Suprapubic skin (tissue), 4 donors: ENCODE measurements around the gene SEC14L2. TPM values are rescaled to one million over a fixed set of nuclear protein-coding genes. Genes with fewer than 3 reads are reported as not detected.

Experiments
- DNase-seq, 2 donors: peaks; one replicate each; pipeline ENCODE4 v3.0.0-alpha.2; 2019; ENCODE audit warnings: low spot score in 2 of 2
- H3K27ac ChIP-seq: fragments of 200-600 bp; sonication (generic); one replicate; pipeline ENCODE4 v1.5.1; 2019
- H3K27me3 ChIP-seq: fragments of 200-600 bp; sonication (generic); one replicate; pipeline ENCODE4 v1.5.1; 2019
- H3K36me3 ChIP-seq: fragments of 200-600 bp; sonication (generic); one replicate; pipeline ENCODE4 v1.5.1; 2019
- H3K4me1 ChIP-seq: fragments of 200-600 bp; sonication (generic); one replicate; pipeline ENCODE4 v1.5.1; 2019
- H3K4me3 ChIP-seq: fragments of 200-600 bp; sonication (generic); one replicate; pipeline ENCODE4 v1.5.1; 2019; ENCODE audit warnings: mild to moderate bottlenecking
- H3K9me3 ChIP-seq: fragments of 200-600 bp; sonication (generic); one replicate; pipeline ENCODE4 v1.5.1; 2019
- EP300 ChIP-seq: sonication (generic); formaldehyde crosslinking; IDR thresholded peaks from one replicate; pipeline ENCODE4 v1.6.1; 2017; ENCODE audit warnings: antibody characterized with exemption
- POLR2A ChIP-seq, 2 donors: fragments of 450-650 bp; IDR thresholded peaks; one replicate each; pipeline ENCODE4 v1.6.1; 2017; ENCODE audit warnings: antibody characterized with exemption in 2 of 2, mild to moderate bottlenecking in 2 of 2, moderate library complexity in 2 of 2
- POLR2AphosphoS5 ChIP-seq, 3 donors: sonication (generic); formaldehyde crosslinking; IDR thresholded peaks; one replicate each; pipeline ENCODE4 v1.6.1; 2017; ENCODE audit warnings: antibody characterized with exemption in 3 of 3
- WGBS: methylation state at CpG from one replicate; pipeline ENCODE4 v1.1.5; 2018; 5-methylcytosine and 5-hydroxymethylcytosine counted together
- total RNA-seq, 4 donors: library from RNA; depleted of rRNA; stranded (reverse); fragments of >200 nt; gene quantifications; one replicate each; pipeline ENCODE4 v1.1.0, GENCODE V29; 2016
- TF ChIP-seq, protein P1 (sequence below), 2 donors: fragments of 200-600 bp in 1 of 2; fragments of 450-650 bp in 1 of 2; sonication (generic) in 1 of 2; IDR thresholded peaks; one replicate each; pipeline ENCODE4 v1.5.1; 2016 to 2019; ENCODE audit warnings: antibody characterized with exemption in 2 of 2, mild to moderate bottlenecking in 1 of 2, moderate library complexity in 1 of 2

Gene SEC14L2
- total RNA-seq, 4 donors from 2014 or later: 8.9 to 19.9 (median 13.5) TPM

DNA sequence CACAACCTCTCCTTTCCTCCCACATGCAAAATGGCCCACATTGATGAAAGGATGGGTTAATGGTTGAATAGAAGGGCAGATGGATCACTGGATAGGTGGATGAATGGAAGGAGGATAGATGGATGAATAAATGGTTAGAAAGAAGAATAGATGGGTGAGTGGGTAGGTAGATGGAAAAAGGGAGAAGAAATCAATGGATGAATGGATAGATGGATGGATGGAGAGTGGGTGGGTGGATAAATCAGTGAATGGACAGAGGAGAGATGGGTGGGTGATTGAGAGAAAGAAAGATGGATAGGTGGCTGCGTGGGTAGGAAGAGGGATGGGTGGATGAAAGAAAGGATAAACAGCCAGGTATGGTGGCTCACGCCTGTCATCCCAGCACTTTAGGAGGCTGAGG is 73.8 kb downstream of the SEC14L2 start:
- no peak for DNase-seq
- Histone ChIP-seq H3K4me1 (no peaks in the 10 kb centered on the region), H3K27me3 (peaks cover 16% of the 10 kb centered on the region), H3K9me3 (no peaks in the 10 kb centered on the region), H3K4me3 (no peak overlapping the region), H3K27ac (no peak overlapping the region), H3K36me3 (no peaks in the 10 kb centered on the region)
- WGBS: 92% methylated on average over 2 of the region's 2 CpGs
- TF ChIP-seq POLR2AphosphoS5 (IDR thresholded peaks at IDR 0.05): no peak
- no peak for TF ChIP-seq EP300
- TF ChIP-seq POLR2A (IDR thresholded peaks at IDR 0.05): no peak
- TF ChIP-seq, protein P1, sequence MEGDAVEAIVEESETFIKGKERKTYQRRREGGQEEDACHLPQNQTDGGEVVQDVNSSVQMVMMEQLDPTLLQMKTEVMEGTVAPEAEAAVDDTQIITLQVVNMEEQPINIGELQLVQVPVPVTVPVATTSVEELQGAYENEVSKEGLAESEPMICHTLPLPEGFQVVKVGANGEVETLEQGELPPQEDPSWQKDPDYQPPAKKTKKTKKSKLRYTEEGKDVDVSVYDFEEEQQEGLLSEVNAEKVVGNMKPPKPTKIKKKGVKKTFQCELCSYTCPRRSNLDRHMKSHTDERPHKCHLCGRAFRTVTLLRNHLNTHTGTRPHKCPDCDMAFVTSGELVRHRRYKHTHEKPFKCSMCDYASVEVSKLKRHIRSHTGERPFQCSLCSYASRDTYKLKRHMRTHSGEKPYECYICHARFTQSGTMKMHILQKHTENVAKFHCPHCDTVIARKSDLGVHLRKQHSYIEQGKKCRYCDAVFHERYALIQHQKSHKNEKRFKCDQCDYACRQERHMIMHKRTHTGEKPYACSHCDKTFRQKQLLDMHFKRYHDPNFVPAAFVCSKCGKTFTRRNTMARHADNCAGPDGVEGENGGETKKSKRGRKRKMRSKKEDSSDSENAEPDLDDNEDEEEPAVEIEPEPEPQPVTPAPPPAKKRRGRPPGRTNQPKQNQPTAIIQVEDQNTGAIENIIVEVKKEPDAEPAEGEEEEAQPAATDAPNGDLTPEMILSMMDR (IDR thresholded peaks at IDR 0.05): no peak

DNA sequence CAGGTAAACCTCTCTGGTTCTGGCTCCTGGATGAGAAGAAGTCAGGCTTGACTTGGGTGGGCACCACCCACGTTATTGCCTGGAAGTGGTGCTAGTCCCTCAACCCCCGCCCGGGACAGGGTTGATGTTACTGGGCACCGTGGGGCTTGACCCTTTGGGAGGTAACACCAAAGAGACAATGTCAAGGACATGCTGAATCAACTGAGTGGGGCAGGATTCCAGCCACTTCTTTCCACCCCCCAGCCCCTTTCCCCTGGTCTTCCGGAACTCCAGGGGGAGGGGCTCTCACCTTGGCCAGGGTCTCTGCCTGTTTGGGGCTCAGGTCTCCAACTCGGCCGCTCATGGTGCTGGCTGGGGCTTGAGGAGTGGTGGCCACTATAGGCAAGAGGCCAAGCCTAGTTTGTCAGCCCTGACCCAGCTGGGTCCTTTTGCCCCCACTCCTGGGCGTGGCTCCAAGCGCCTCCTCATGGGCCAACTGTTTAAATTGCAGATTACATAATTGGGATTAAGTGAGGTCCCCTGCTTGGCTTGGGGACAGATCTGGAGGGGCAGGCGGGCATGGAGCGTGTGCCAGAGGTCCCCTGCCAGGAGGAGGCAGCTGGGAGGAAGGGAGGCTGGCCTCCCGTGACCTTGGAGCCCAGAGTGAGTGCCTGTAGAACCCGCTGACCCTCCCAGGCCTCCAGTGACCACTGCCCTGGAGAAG is 74.9 kb downstream of the SEC14L2 start, which contains the start of gene SEC14L3:
SEC14L3 (minus strand) TSS at position 402 of the 703 bp plus-strand sequence; CDS start at position 343, 59 bp downstream.
- Histone ChIP-seq H3K9me3 (no peaks in the 10 kb centered on the region), H3K36me3 (no peaks in the 10 kb centered on the region), H3K27me3 (peaks cover 16% of the 10 kb centered on the region), H3K4me3 (no peak within 1 kb of the TSS), H3K27ac (no peak within 1 kb of the TSS), H3K4me1 (no peaks in the 10 kb centered on the region)
- WGBS: 68% methylated on average over 13 of the region's 13 CpGs
- no peak for TF ChIP-seq EP300
- TF ChIP-seq, protein P1 (IDR thresholded peaks at IDR 0.05): no peak
- no peak for TF ChIP-seq POLR2AphosphoS5 (IDR thresholded peaks at IDR 0.05)
- TF ChIP-seq POLR2A (IDR thresholded peaks at IDR 0.05): no peak
- no peak for DNase-seq

DNA sequence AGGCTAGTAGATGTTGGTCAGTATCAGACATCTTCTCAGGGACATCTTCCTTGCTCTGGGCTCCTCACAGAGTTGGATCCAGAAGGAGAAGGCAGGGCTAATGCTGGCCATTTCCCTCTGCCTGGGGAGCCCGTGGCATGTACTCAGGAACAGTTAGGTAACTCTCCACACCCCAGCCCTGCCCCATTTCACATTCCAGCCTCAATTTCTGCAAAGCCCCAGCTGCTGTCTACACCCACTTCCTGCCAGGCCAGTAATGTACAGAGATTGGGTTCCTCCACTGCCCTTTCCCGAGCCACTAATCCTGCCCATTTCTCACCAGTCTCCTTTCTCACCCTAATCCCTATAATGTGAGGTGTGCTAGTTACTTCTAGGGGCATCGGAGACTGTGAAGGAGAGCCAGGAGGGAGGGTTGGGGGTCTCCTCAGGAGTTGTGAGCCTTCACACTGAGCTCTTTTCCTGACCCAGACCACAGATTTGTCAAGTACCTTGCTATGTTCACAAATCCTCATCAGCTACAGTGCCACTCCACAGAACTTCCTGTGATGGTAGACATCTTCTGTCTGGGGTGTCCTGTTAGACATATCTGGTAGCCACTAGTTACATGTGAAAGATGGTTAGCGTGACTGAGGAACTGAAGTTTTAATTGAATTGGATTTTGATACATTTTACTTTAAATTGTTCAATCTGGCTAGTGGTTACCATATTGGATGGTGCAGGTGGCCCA is 76.3 kb downstream of the SEC14L2 start:
- Histone ChIP-seq H3K9me3 (no peaks in the 10 kb centered on the region), H3K27me3 (peaks cover 16% of the 10 kb centered on the region), H3K4me1 (no peaks in the 10 kb centered on the region), H3K36me3 (no peaks in the 10 kb centered on the region), H3K4me3 (no peak overlapping the region), H3K27ac (no peak overlapping the region)
- 59% methylated on average over 4 of the region's 4 CpGs for WGBS
- TF ChIP-seq POLR2A (IDR thresholded peaks at IDR 0.05): no peak
- TF ChIP-seq EP300: no peak
- TF ChIP-seq, protein P1 (IDR thresholded peaks at IDR 0.05): no peak
- TF ChIP-seq POLR2AphosphoS5 (IDR thresholded peaks at IDR 0.05): no peak
- no peak for DNase-seq

DNA sequence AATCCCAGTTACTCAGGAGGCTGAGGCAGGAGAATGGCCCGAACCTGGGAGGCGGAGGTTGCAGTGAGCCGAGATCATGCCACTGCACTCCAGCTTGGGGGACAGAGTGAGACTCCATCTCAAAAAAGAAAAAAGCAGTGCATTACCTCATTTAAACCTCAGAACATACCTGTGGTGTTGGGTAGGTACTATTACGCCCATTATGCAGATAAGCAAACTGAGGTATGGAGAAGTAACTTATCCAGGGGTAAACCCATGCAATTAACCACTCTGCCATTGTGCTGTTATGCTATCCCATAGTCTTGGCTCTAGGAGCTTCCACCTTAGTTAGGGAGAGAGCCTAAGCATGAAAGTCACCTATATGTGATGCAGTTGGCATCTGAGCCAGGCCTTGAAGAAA is 77.3 kb downstream of the SEC14L2 start:
- no peaks in the 10 kb centered on the region for H3K36me3 ChIP-seq
- no peak for DNase-seq
- 94% methylated on average over 4 of the region's 4 CpGs for WGBS
- H3K9me3 ChIP-seq: no peaks in the 10 kb centered on the region
- no peaks in the 10 kb centered on the region for H3K4me1 ChIP-seq
- H3K27ac ChIP-seq: no peak overlapping the region
- TF ChIP-seq, protein P1 (IDR thresholded peaks at IDR 0.05): no peak
- TF ChIP-seq POLR2AphosphoS5 (IDR thresholded peaks at IDR 0.05) (no peak), POLR2A (IDR thresholded peaks at IDR 0.05) (no peak)
- peaks cover 16% of the 10 kb centered on the region for H3K27me3 ChIP-seq
- no peak overlapping the region for H3K4me3 ChIP-seq

Other genes starting within 250 kb of the SEC14L2 start
- 10 to 100 TPM in 1 of 4 donors, 1 to 10 TPM in 3; 4.2 to 15.3 (median 8.5) TPM for gene LIF, start 150.3 kb upstream of the SEC14L2 start, total RNA-seq
- under 1 TPM in 1 of 4 donors, not detected in 3; 0.34 TPM for gene OSM, start 130.2 kb upstream of the SEC14L2 start, total RNA-seq
- 10 to 100 TPM; 16.3 to 22.8 (median 20.6) TPM for gene CASTOR1, start 107.5 kb upstream of the SEC14L2 start, total RNA-seq
- 10 to 100 TPM; 38.3 to 49.2 (median 43.0) TPM for gene TBC1D10A, start 70.1 kb upstream of the SEC14L2 start, total RNA-seq
- gene SF3A1, start 40.1 kb upstream of the SEC14L2 start, total RNA-seq: 100 to 1,000 TPM; 112 to 208 (median 152) TPM
- gene CCDC157, start 40.0 kb upstream of the SEC14L2 start, total RNA-seq: 1 to 10 TPM; 2.2 to 4.7 (median 3.1) TPM
- 10 to 100 TPM in 2 of 4 donors, 1 to 10 TPM in 2; 6.3 to 15.5 (median 10.2) TPM for gene RNF215, start 9.6 kb upstream of the SEC14L2 start, total RNA-seq
- 10 to 100 TPM in 1 of 4 donors, 1 to 10 TPM in 3; 2.5 to 13.7 (median 3.5) TPM for gene MTFP1, start 28.8 kb downstream of the SEC14L2 start, total RNA-seq
- gene SEC14L3, start 75.0 kb downstream of the SEC14L2 start, total RNA-seq: not detected
- gene SEC14L4, start 108.7 kb downstream of the SEC14L2 start, total RNA-seq: 1 to 10 TPM; 2.2 to 3.3 (median 2.7) TPM
- 100 to 1,000 TPM in 1 of 4 donors, 10 to 100 TPM in 3; 15.2 to 105 (median 41.4) TPM for gene SEC14L6, start 149.7 kb downstream of the SEC14L2 start, total RNA-seq
- 1 to 10 TPM; 1.2 to 3.7 (median 2.4) TPM for gene GAL3ST1, start 177.6 kb downstream of the SEC14L2 start, total RNA-seq
- 10 to 100 TPM; 46.7 to 59.9 (median 53.1) TPM for gene PES1, start 194.9 kb downstream of the SEC14L2 start, total RNA-seq
- gene TCN2, start 210.2 kb downstream of the SEC14L2 start, total RNA-seq: 10 to 100 TPM in 2 of 4 donors, 1 to 10 TPM in 2; 4.9 to 24.2 (median 11.0) TPM
- gene SLC35E4, start 238.8 kb downstream of the SEC14L2 start, total RNA-seq: 10 to 100 TPM; 17.0 to 20.3 (median 18.8) TPM